ENCODE data around the gene HSD11B1L.
"Not testable (repeated sequence)": the region's sequence is repeated elsewhere in the genome, so short reads cannot be mapped to it uniquely, and the experiment has no call there.

Gene HSD11B1L

GRCh38 chr19:5703819-5704818 is 23.3 kb downstream of the HSD11B1L start:
- no peak for DNase-seq

GRCh38 chr19:5705552-5705951 is 24.7 kb downstream of the HSD11B1L start:
- DNase-seq = no peak

- DNase-seq = no peak
Measured at GRCh38 chr19:5706876-5707573, 26.2 kb downstream of the HSD11B1L start.

GRCh38 chr19:5707576-5708575 is 27.0 kb downstream of the HSD11B1L start:
- no peak for DNase-seq

- DNase-seq = no peak
Measured at GRCh38 chr19:5711025-5711424, 30.2 kb downstream of the HSD11B1L start.

GRCh38 chr19:5711713-5712161 is 30.9 kb downstream of the HSD11B1L start:
- DNase-seq = no peak

- DNase-seq = no peak
Measured at GRCh38 chr19:5713228-5713627, 32.4 kb downstream of the HSD11B1L start.

DNA sequence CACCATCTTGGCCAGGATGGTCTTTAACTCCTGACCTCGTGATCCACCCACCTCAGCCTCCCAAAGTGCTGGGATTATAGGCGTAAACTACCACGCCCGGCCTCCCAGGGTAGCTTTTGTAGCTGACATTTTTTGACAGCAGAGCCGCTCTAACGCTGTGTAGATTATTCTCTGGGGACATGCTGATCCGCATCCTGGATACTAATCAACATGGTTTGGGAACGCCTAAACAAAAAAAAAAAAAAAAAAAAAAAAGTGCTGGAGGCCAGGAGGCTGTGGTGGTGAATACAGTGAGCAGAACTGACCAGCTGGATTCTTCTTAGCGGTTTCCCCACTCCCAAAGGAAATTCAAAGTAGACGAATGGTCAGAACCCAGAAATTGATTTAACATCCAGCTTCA is 34.0 kb downstream of the HSD11B1L start:
- no peak for DNase-seq

DNA sequence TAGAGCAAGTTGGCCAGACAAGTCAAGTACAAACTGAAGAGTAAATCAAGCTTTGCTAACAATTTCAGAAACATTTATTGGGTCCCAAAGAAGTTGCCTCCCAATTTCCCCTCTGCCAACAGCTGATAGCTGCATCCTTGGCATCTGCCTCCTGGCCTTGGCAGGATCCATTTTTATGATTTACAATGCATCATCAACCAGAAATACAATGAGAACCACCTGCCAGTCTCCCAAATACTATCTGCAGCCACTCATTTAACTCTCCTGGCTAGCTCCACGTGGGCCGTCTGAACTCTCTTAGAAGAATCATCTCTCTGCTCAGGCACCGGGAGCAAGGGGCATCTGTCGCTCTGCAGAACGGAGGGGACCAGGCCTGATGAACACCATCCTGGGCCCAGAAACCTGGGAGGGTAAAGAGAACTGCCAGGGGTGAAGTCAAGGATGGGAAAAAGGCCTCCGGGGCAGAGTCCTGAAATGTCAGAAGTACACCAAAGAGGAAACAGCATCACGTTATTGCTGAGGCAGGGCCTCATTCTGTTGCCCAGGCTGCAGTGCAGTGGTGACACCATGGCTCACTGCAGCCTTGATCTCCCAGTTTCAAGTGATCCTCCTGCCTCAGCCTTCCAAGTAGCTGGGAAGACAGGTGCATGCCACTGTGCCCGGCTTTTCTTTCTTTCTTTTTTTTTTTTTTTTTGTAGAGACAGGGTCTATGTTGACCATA is 36.5 kb downstream of the HSD11B1L start:
- DNase-seq = no peak

- no peak for DNase-seq
Measured at GRCh38 chr19:5718037-5718578, 37.3 kb downstream of the HSD11B1L start.

DNA sequence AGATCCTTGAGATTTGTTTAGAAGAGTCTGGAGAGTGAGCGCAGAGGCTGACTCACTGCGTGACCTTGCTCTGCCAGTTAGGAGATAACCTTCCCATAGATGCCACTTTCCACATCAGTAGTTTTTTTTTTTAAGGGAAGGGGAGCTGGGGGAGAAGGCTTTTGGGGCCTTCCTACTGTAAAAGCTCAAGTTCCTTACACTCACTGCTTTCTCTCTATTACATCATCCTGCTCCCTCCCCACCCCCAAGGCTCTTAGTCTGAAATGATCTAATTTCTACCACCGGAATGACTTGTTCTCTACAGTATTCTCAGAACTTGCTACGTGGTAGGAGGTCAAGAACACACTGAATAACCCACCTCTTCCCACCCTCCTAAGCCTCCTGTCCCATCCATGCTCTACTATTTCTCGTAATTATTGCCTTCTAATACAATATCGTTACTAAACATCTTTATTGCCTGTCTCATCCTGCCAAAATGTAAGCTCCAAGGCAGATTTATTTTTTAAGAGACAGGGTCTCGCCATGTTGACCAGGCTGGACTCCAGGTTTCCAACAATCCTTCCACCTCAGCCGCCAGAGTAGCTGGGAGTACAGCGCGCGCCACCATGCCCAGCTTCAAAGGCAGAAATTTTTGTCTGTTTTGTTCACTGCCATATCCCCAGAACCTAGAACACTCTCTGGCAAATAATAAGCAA is 37.9 kb downstream of the HSD11B1L start:
- no peak for DNase-seq

- no peak for DNase-seq
Measured at GRCh38 chr19:5719274-5719960, 38.6 kb downstream of the HSD11B1L start.

GRCh38 chr19:5719961-5720790 is 39.3 kb downstream of the HSD11B1L start, which contains the start of the genes CATSPERD and LONP1:
Gene CATSPERD (plus strand): TSS chr19:5720637. CDS start chr19:5720738, 101 bp downstream.
Gene LONP1 (minus strand): TSS chr19:5720146. CDS start chr19:5720132, 14 bp downstream.
- peak; percentile 97 for DNase-seq

- no peak for DNase-seq
Measured at GRCh38 chr19:5727453-5728050, 46.7 kb downstream of the HSD11B1L start.

GRCh38 chr19:5733172-5733571 is 52.3 kb downstream of the HSD11B1L start:
- DNase-seq = not testable (repeated sequence)

All from NCI-H1048 (cell line).